OCI-LY7 (cell line): ENCODE data around the gene CD38.

ENCODE experiments used
- EZH2phosphoT487 ChIP-seq: fragments of 200-600 bp; sonication (generic); IDR thresholded peaks from 2 replicates; pipeline ENCODE4 v1.6.1; 2018; ENCODE audit warnings: low read depth, borderline replicate concordance, mild to moderate bottlenecking, mixed run types, antibody characterized with exemption, low read length, moderate library complexity, mixed read lengths
- TF ChIP-seq, protein P1 (sequence below): fragments of 200-600 bp; sonication (generic); conservative IDR thresholded peaks from 2 replicates; pipeline ENCODE4 v1.5.1; 2014; ENCODE audit warnings: mild to moderate bottlenecking, antibody characterized with exemption, low read length, moderate library complexity, mixed read lengths

- no peak for TF ChIP-seq EZH2phosphoT487
- TF ChIP-seq, protein P1, sequence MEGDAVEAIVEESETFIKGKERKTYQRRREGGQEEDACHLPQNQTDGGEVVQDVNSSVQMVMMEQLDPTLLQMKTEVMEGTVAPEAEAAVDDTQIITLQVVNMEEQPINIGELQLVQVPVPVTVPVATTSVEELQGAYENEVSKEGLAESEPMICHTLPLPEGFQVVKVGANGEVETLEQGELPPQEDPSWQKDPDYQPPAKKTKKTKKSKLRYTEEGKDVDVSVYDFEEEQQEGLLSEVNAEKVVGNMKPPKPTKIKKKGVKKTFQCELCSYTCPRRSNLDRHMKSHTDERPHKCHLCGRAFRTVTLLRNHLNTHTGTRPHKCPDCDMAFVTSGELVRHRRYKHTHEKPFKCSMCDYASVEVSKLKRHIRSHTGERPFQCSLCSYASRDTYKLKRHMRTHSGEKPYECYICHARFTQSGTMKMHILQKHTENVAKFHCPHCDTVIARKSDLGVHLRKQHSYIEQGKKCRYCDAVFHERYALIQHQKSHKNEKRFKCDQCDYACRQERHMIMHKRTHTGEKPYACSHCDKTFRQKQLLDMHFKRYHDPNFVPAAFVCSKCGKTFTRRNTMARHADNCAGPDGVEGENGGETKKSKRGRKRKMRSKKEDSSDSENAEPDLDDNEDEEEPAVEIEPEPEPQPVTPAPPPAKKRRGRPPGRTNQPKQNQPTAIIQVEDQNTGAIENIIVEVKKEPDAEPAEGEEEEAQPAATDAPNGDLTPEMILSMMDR: no peak
Measured at GRCh38 chr4:15885422-15885821, 107.3 kb downstream of the CD38 start.
